HL-60 (cell line): ENCODE results near the gene UNC5C.

Source experiments
- DNase-seq, 2 experiments: peaks; one replicate each; pipeline ENCODE4 v3.0.0-alpha.2; 2010 to 2020; ENCODE audit warnings: low read depth in 1 of 2, low spot score in 1 of 2
- H3K27ac ChIP-seq: fragments of 250-450 bp; sonication (Bioruptor Pico); replicated peaks from 2 replicates; pipeline ENCODE4 v1.5.1; 2020; ENCODE audit warnings: mild to moderate bottlenecking, moderate library complexity
- H3K27me3 ChIP-seq: fragments of 250-450 bp; sonication (Bioruptor Pico); 2 replicates; pipeline ENCODE4 v1.5.1; 2021; ENCODE audit warnings: mild to moderate bottlenecking, moderate library complexity; ENCODE audit not compliant: insufficient read depth, poor library complexity, severe bottlenecking
- H3K4me3 ChIP-seq: replicated peaks from 2 replicates; pipeline ENCODE4 v1.5.1; 2011; ENCODE audit warnings: mild to moderate bottlenecking, control low read depth, low read length; ENCODE audit not compliant: insufficient read depth
- CTCF ChIP-seq: IDR thresholded peaks from one replicate; pipeline ENCODE4 v1.5.1; 2011; ENCODE audit warnings: low read length, control low read depth, inconsistent platforms; ENCODE audit not compliant: insufficient read depth
- GABPA ChIP-seq: IDR thresholded peaks from 2 replicates; pipeline ENCODE4 v1.6.1; 2012; ENCODE audit warnings: low read depth
- POLR2AphosphoS5 ChIP-seq: IDR thresholded peaks from 2 replicates; pipeline ENCODE4 v1.6.1; 2012; ENCODE audit warnings: low read depth
- REST ChIP-seq: IDR thresholded peaks from 2 replicates; pipeline ENCODE4 v1.6.1; 2012; ENCODE audit warnings: low read depth; ENCODE audit not compliant: insufficient replicate concordance
- SPI1 ChIP-seq: IDR thresholded peaks from 2 replicates; pipeline ENCODE4 v1.6.1; 2012; ENCODE audit warnings: low read depth, mild to moderate bottlenecking, borderline replicate concordance

Gene UNC5C

GRCh38 chr4:95267081-95267480, 281.7 kb downstream of the UNC5C start:
- DNase-seq: no peak
- Histone ChIP-seq H3K27me3 (no peaks in the 10 kb centered on the region), H3K4me3 (no peak overlapping the region), H3K27ac (no peak overlapping the region)
- TF ChIP-seq CTCF (no peak), SPI1 (no peak), REST (no peak), POLR2AphosphoS5 (no peak), GABPA (no peak)

GRCh38 chr4:95265814-95266740, 282.7 kb downstream of the UNC5C start:
- Histone ChIP-seq H3K27me3 (no peaks in the 10 kb centered on the region), H3K4me3 (no peak overlapping the region), H3K27ac (no peak overlapping the region)
- DNase-seq: no peak
- TF ChIP-seq SPI1: no peak

GRCh38 chr4:95264843-95265242, 283.9 kb downstream of the UNC5C start:
- Histone ChIP-seq H3K27ac (no peak overlapping the region), H3K27me3 (no peaks in the 10 kb centered on the region), H3K4me3 (no peak overlapping the region)
- TF ChIP-seq REST (no peak), GABPA (no peak), POLR2AphosphoS5 (no peak), CTCF (no peak), SPI1 (no peak)
- DNase-seq: no peak

- no peak for DNase-seq
- TF ChIP-seq POLR2AphosphoS5 (no peak), SPI1 (no peak), REST (no peak), CTCF (no peak), GABPA (no peak)
These were observed 284.8 kb downstream of the UNC5C start for GRCh38 chr4:95263960-95264359.

More at GRCh38 chr4:95263960-95264359, 284.8 kb downstream of the UNC5C start:
- Histone ChIP-seq H3K27me3 (no peaks in the 10 kb centered on the region), H3K27ac (no peak overlapping the region), H3K4me3 (no peak overlapping the region)
